Endothelial cell of umbilical vein (primary cell): ENCODE measurements around the gene EML6. TPM values are rescaled to one million over a fixed set of nuclear protein-coding genes. Genes with fewer than 3 reads are reported as not detected.

Experiments
- BruUV-seq: library from RNA; stranded (reverse); fragments of 400-500 nt; replicated peaks from 2 replicates; lab custom pipeline; 2021; lab: Mats Ljungman, UMichigan
- CTCF ChIA-PET: fragments of 300-600, 350-600 bp; sonication (Branson Sonifier 250); formaldehyde crosslinking; loops from one replicate; lab custom pipeline; 2021; ENCODE audit warnings: antibody characterized with exemption, inconsistent platforms; lab: Charles Lee
- POLR2A ChIA-PET: fragments of 300-600, 350-600 bp; sonication (Branson Sonifier 250); formaldehyde crosslinking; loops from one replicate; lab custom pipeline; 2021; ENCODE audit warnings: antibody characterized with exemption, inconsistent platforms; lab: Charles Lee
- DNase-seq: peaks from one replicate; pipeline ENCODE4 v3.0.0-alpha.2; 2011; ENCODE audit warnings: low read depth, low spot score
- FAIRE-seq: peaks from 2 replicates; lab custom pipeline; 2011; peaks lifted over from hg19 to GRCh38; lab: Jason Lieb, UNC
- H2AFZ ChIP-seq: 2 replicates; pipeline ENCODE4 v1.6.0; 2012; ENCODE audit warnings: low read depth, low read length, control low read depth, inconsistent platforms
- H3K27ac ChIP-seq: 2 replicates; pipeline ENCODE4 v1.5.1; 2011; ENCODE audit warnings: low read depth, mild to moderate bottlenecking, control low read depth, low read length, moderate library complexity; ENCODE audit not compliant: insufficient read depth
- H3K27me3 ChIP-seq, 2 experiments: 2 replicates each; pipeline versions ENCODE4 v1.6.0 to v1.6.1; 2011; ENCODE audit warnings: low read length in 2 of 2, mixed read lengths in 1 of 2; ENCODE audit not compliant: control insufficient read depth in 2 of 2, insufficient read depth in 2 of 2
- H3K36me3 ChIP-seq, 2 experiments: 2 replicates in 1 of 2; 3 replicates in 1 of 2; pipeline ENCODE4 v1.5.1; 2011; ENCODE audit warnings: low read length in 2 of 2, mild to moderate bottlenecking in 1 of 2, moderate library complexity in 1 of 2; ENCODE audit not compliant: control insufficient read depth in 2 of 2, insufficient read depth in 2 of 2; ENCODE audit errors: extremely low read depth in 1 of 2
- H3K4me1 ChIP-seq: 3 replicates; pipeline ENCODE4 v1.5.1; 2011; ENCODE audit warnings: mild to moderate bottlenecking, low read length; ENCODE audit not compliant: control insufficient read depth, insufficient read depth; ENCODE audit errors: extremely low read depth
- H3K4me2 ChIP-seq: 2 replicates; pipeline ENCODE4 v1.6.1; 2011; ENCODE audit warnings: low read length, control low read depth, mixed read lengths; ENCODE audit not compliant: insufficient read depth
- H3K4me3 ChIP-seq, 3 experiments: fragments of 200-600 bp in 1 of 3; sonication (generic), shearing (Covaris generic) in 1 of 3; replicated peaks in 1 of 3; 2 replicates each; pipeline ENCODE4 v1.5.1; 2011 to 2016; ENCODE audit warnings: control low read depth in 3 of 3, low read length in 3 of 3, mild to moderate bottlenecking in 2 of 3, inconsistent platforms in 1 of 3, low read depth in 1 of 3, moderate library complexity in 1 of 3; ENCODE audit not compliant: insufficient read depth in 1 of 3
- H3K79me2 ChIP-seq: 2 replicates; pipeline ENCODE4 v1.6.0; 2012; ENCODE audit warnings: low read length, inconsistent platforms; ENCODE audit not compliant: control insufficient read depth, insufficient read depth
- H3K9ac ChIP-seq: replicated peaks from 2 replicates; pipeline ENCODE3; 2011; ENCODE audit warnings: low read length, control low read depth; ENCODE audit not compliant: insufficient read depth; ENCODE audit errors: extremely low read depth
- H3K9me1 ChIP-seq: replicated peaks from 3 replicates; pipeline ENCODE4 v1.6.0; 2011; ENCODE audit warnings: mild to moderate bottlenecking, low read length; ENCODE audit not compliant: control insufficient read depth, insufficient read depth; ENCODE audit errors: extremely low read depth
- H3K9me3 ChIP-seq: replicated peaks from 2 replicates; pipeline ENCODE4 v1.5.1; 2012; ENCODE audit warnings: low read length, inconsistent platforms; ENCODE audit not compliant: control insufficient read depth, insufficient read depth
- H4K20me1 ChIP-seq: replicated peaks from 2 replicates; pipeline ENCODE3; 2011; ENCODE audit warnings: mild to moderate bottlenecking, low read length; ENCODE audit not compliant: control insufficient read depth, insufficient read depth; ENCODE audit errors: extremely low read depth
- CTCF ChIP-seq, 2 donors: IDR thresholded peaks; 1 replicate in 1 of 2; 2 replicates in 1 of 2; pipeline ENCODE4 v1.5.1; 2011; ENCODE audit warnings: low read length in 2 of 2, mild to moderate bottlenecking in 2 of 2, moderate library complexity in 2 of 2, control low read depth in 1 of 2, inconsistent platforms in 1 of 2, low read depth in 1 of 2; ENCODE audit not compliant: insufficient read depth in 1 of 2; ENCODE audit errors: extremely low read depth in 1 of 2
- EZH2 ChIP-seq: IDR thresholded peaks from 2 replicates; pipeline ENCODE4 v1.6.1; 2012; ENCODE audit warnings: borderline replicate concordance, low read depth, mild to moderate bottlenecking, moderate library complexity, low read length, inconsistent platforms; ENCODE audit not compliant: severe bottlenecking
- FOS ChIP-seq: IDR thresholded peaks from 2 replicates; pipeline ENCODE4 v1.6.1; 2011; ENCODE audit warnings: mild to moderate bottlenecking, low read length, moderate library complexity, borderline replicate concordance; ENCODE audit not compliant: insufficient read depth
- GATA2 ChIP-seq: IDR thresholded peaks from 2 replicates; pipeline ENCODE4 v1.7.0; 2011; ENCODE audit warnings: low read depth, mild to moderate bottlenecking, moderate library complexity, mixed read lengths, low read length; ENCODE audit not compliant: insufficient read length, insufficient read depth
- JUN ChIP-seq: IDR thresholded peaks from 2 replicates; pipeline ENCODE4 v1.6.1; 2011; ENCODE audit warnings: borderline replicate concordance, low read depth; ENCODE audit not compliant: insufficient read length, insufficient read depth
- MYC ChIP-seq: IDR thresholded peaks from one replicate; pipeline ENCODE4 v1.6.1; 2011; ENCODE audit warnings: mild to moderate bottlenecking, low read depth, low read length
- POLR2A ChIP-seq: IDR thresholded peaks from 2 replicates; pipeline ENCODE4 v1.6.1; 2012; ENCODE audit warnings: low read depth, mild to moderate bottlenecking, control low read depth, low read length
- POLR2AphosphoS5 ChIP-seq: IDR thresholded peaks from 2 replicates; pipeline ENCODE4 v1.6.1; 2012; ENCODE audit warnings: low read depth, mild to moderate bottlenecking, control low read depth, low read length, moderate library complexity; ENCODE audit not compliant: insufficient read depth
- dilution Hi-C: fragments of 300-500 bp; cut with MboI; formaldehyde crosslinking; loops from one replicate; pipeline ENCODE4 v1.15.0; 2019; ENCODE audit warnings: low sequenced_read_pairs; ENCODE audit not compliant: extremely low pct_ligation_motif_present
- intact Hi-C: fragments of 100-400 bp; cut with micrococcal nuclease; formaldehyde crosslinking; loops from one replicate; pipeline ENCODE4 v1.10.0; 2022
- polyA plus RNA-seq, 4 experiments: library from polyadenylated mRNA; depleted of rRNA in 3 of 4; stranded (reverse) in 3 of 4; unstranded in 1 of 4; fragments of >200 nt; gene quantifications; 2 replicates each; pipeline versions ENCODE4 v1.2.1 to v1.2.3, GENCODE V29; 2011 to 2012; ENCODE audit warnings: missing spikeins in 1 of 4
- total RNA-seq: library from RNA; stranded (reverse); gene quantifications from 2 replicates; pipeline ENCODE4 v1.2.3, GENCODE V29; 2021
- TF ChIP-seq, protein P1 (sequence below): IDR thresholded peaks from 2 replicates; pipeline ENCODE4 v1.6.1; 2011; ENCODE audit not compliant: insufficient read depth, insufficient read length

Gene EML6
- total and polyA plus RNA-seq, 2 donors (not counting 3 experiments of a cell fraction or from before 2014, with no cell fraction given): 0.79 to 2.1 TPM

- intact Hi-C loops: no loop called here
- dilution Hi-C loops: no loop called here
- CTCF ChIA-PET: no interaction called here
- Histone ChIP-seq H3K4me1 (no peaks in the 10 kb centered on the region), H3K27me3 (peaks cover 2 to 3% of the 10 kb centered on the region in 2 experiments), H3K27ac (no peak overlapping the region), H3K4me3 (no peak overlapping the region), H4K20me1 (no peaks in the 10 kb centered on the region), H2AFZ (no peak overlapping the region), H3K9me3 (no peaks in the 10 kb centered on the region), H3K36me3 (no peaks in the 10 kb centered on the region), H3K79me2 (no peaks in the 10 kb centered on the region), H3K9ac (no peak overlapping the region), H3K4me2 (no peak overlapping the region), H3K9me1 (no peaks in the 10 kb centered on the region)
- TF ChIP-seq FOS: no peak
- no peak for TF ChIP-seq MYC
- TF ChIP-seq CTCF (IDR thresholded peaks at IDR 0.05; ENCODE audit: extremely low read depth in 1 of 2, insufficient read depth in 1 of 2, low read depth in 1 of 2, low read length in 2 of 2): no peak
- TF ChIP-seq POLR2AphosphoS5: no peak
- TF ChIP-seq JUN: no peak
- no peak for TF ChIP-seq POLR2A
- no peak for TF ChIP-seq EZH2
- no peak for TF ChIP-seq GATA2
- TF ChIP-seq, protein P1, sequence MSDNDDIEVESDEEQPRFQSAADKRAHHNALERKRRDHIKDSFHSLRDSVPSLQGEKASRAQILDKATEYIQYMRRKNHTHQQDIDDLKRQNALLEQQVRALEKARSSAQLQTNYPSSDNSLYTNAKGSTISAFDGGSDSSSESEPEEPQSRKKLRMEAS: no peak
- no TSS peak for BruUV-seq
- FAIRE-seq: no peak
- POLR2A ChIA-PET: no interaction called here
- DNase-seq: no peak
Measured at GRCh38 chr2:54947136-54947535, 223.7 kb downstream of the EML6 start.
